Chondrocyte (in vitro differentiated cells): ENCODE measurements around the gene OR6C3. TPM values are rescaled to one million over a fixed set of nuclear protein-coding genes. Genes with fewer than 3 reads are reported as not detected.

ENCODE experiments used
- DNase-seq: peaks from one replicate; pipeline ENCODE4 v3.0.0; 2021; ENCODE audit warnings: mixed read lengths, low spot score
- H3K27ac Mint-ChIP-seq: one replicate; pipeline ENCODE4 v1.8.0; 2021; ENCODE audit warnings: mild to moderate bottlenecking, moderate library complexity, mixed read lengths; ENCODE audit not compliant: unreplicated experiment
- H3K27me3 Mint-ChIP-seq: 2 replicates; pipeline ENCODE4 v1.8.0; 2021; ENCODE audit warnings: low read depth, mixed read lengths
- H3K36me3 Mint-ChIP-seq: 2 replicates; pipeline ENCODE4 v1.8.0; 2021; ENCODE audit warnings: low read depth, mixed read lengths
- H3K4me1 Mint-ChIP-seq: 2 replicates; pipeline ENCODE4 v1.8.0; 2021; ENCODE audit warnings: low read depth, mild to moderate bottlenecking, mixed read lengths
- H3K4me3 Mint-ChIP-seq: one replicate; pipeline ENCODE4 v1.8.0; 2021; ENCODE audit warnings: mild to moderate bottlenecking, moderate library complexity, mixed read lengths; ENCODE audit not compliant: unreplicated experiment
- H3K9me3 Mint-ChIP-seq: 2 replicates; pipeline ENCODE4 v1.8.0; 2021; ENCODE audit warnings: low read depth, mixed read lengths
- total RNA-seq: library from RNA; stranded (reverse); gene quantifications from 3 replicates; pipeline ENCODE4 v1.2.1, GENCODE V29; 2021
- TF ChIP-seq, protein P1 (sequence below): fragments of 200-600 bp; sonication (generic); IDR thresholded peaks from 2 replicates; pipeline ENCODE4 v1.5.0; 2021; ENCODE audit warnings: antibody characterized with exemption, mild to moderate bottlenecking, moderate library complexity

The OR6C3 gene
- total RNA-seq, 1 donor from 2014 or later: not detected

DNA sequence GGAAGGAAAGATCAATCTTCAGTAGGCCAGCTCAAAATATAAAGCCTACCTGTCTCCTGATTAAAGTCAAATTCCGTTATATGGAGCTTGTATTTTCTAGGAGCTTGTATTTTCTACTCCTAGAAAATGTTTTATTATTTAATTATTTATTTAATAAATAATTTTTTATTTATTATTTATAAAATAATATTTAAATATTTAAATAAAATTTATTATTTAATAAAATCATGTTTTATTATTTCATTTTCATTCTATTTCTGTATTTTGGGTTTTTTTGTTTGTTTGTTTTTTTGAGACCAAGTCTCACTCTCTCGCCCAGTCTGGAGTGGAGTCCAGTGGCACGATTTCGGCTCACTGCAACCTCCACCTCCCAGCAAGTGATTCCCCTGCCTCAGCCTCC is 42.0 kb downstream of the OR6C3 start:
- Mint-ChIP-seq H3K27ac (no peak overlapping the region), H3K4me1 (no peaks in the 10 kb centered on the region), H3K9me3 (no peaks in the 10 kb centered on the region), H3K4me3 (no peak overlapping the region), H3K36me3 (no peaks in the 10 kb centered on the region), H3K27me3 (peaks cover 2% of the 10 kb centered on the region)
- DNase-seq: no peak
- TF ChIP-seq, protein P1, sequence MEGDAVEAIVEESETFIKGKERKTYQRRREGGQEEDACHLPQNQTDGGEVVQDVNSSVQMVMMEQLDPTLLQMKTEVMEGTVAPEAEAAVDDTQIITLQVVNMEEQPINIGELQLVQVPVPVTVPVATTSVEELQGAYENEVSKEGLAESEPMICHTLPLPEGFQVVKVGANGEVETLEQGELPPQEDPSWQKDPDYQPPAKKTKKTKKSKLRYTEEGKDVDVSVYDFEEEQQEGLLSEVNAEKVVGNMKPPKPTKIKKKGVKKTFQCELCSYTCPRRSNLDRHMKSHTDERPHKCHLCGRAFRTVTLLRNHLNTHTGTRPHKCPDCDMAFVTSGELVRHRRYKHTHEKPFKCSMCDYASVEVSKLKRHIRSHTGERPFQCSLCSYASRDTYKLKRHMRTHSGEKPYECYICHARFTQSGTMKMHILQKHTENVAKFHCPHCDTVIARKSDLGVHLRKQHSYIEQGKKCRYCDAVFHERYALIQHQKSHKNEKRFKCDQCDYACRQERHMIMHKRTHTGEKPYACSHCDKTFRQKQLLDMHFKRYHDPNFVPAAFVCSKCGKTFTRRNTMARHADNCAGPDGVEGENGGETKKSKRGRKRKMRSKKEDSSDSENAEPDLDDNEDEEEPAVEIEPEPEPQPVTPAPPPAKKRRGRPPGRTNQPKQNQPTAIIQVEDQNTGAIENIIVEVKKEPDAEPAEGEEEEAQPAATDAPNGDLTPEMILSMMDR: no peak

Other genes with a start within 250 kb of the OR6C3 start
- not detected in 3 replicates for gene OR9K2, start 204.3 kb upstream of the OR6C3 start, total RNA-seq
- gene OR10A7, start 109.7 kb upstream of the OR6C3 start, total RNA-seq: not detected in 3 replicates
- gene OR6C74, start 86.1 kb upstream of the OR6C3 start, total RNA-seq: not detected in 3 replicates
- gene OR6C6, start 34.2 kb upstream of the OR6C3 start, total RNA-seq: not detected in 3 replicates
- gene OR6C1, start 16.4 kb upstream of the OR6C3 start, total RNA-seq: not detected in 3 replicates
- gene OR6C75, start 32.2 kb downstream of the OR6C3 start, total RNA-seq: not detected in 3 replicates
- gene OR6C65, start 69.8 kb downstream of the OR6C3 start, total RNA-seq: not detected in 3 replicates
- not detected in 3 replicates for gene OR6C76, start 95.5 kb downstream of the OR6C3 start, total RNA-seq
- not detected in 3 replicates for gene OR6C2, start 113.3 kb downstream of the OR6C3 start, total RNA-seq
- gene OR6C70, start 139.4 kb downstream of the OR6C3 start, total RNA-seq: not detected in 3 replicates
- gene OR6C68, start 161.6 kb downstream of the OR6C3 start, total RNA-seq: not detected in 3 replicates
- not detected in 3 replicates for gene OR6C4, start 218.9 kb downstream of the OR6C3 start, total RNA-seq
- not detected in 3 replicates for gene OR2AP1, start 241.7 kb downstream of the OR6C3 start, total RNA-seq